ENCODE data around the gene PIMREG. TPM values are rescaled to one million over a fixed set of nuclear protein-coding genes. Genes with fewer than 3 reads are reported as not detected.

The PIMREG gene
- total RNA-seq, 5 donors from 2014 or later (not counting 1 experiment from before 2014, with no cell fraction given), result 0.23 to 0.79 (median 0.43) TPM; not detected in 2

DNA sequence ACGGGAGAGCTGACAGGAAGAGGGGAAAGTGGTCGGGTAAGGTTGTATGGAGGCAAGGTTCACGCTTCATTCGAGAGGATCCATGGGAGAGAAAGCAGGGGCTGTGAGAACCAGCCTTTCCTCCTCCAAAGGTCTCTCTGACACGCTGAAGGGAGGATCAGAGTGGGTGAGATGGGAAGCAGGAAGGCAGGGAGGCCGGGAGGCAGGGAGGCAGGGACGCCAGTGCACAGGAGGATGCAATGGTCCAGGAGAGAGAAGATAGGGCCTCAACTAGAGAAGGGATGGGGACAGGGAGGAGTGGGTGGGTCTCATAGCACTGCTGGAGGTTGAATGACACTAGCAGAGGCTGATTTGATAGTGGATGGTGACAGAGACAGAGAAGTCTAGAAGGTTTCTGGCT, 54.1 kb downstream of the PIMREG start:
- Mint-ChIP-seq H3K27ac (peak overlapping the region in 1 of 2 donors; percentile 37), H3K4me3 (no peak overlapping the region), H3K27me3 (peaks cover 0 to 3% of the 10 kb centered on the region in 2 donors), H3K9me3 (no peaks in the 10 kb centered on the region), H3K4me1 (peaks cover 18 to 22% (median 20%) of the 10 kb centered on the region in 3 donors), H3K36me3 (no peaks in the 10 kb centered on the region)
- POLR2A ChIA-PET, result no interaction called here
- no peak for ATAC-seq (replicated peaks in 1 of 4)
- peak in 1 of 35 experiments; percentile 21 for DNase-seq
- CTCF ChIA-PET, result no interaction called here
- no peaks in the 10 kb centered on the region for H3K27me3 ChIP-seq (replicated peaks in 1 of 2; ENCODE audit: control insufficient read depth in 2 of 2, extremely low read depth in 1 of 2, insufficient read depth in 2 of 2, low read length in 1 of 2)
- H3K4me3 ChIP-seq (ENCODE audit: control insufficient read depth in 1 of 2, extremely low read depth in 1 of 2, low read length in 1 of 2), result no peak overlapping the region
- H3K27ac ChIP-seq (ENCODE audit: low read length), result no peak overlapping the region
- H3K36me3 ChIP-seq (ENCODE audit: control insufficient read depth in 2 of 2, extremely low read depth in 1 of 2, insufficient read depth in 1 of 2, low read length in 1 of 2), result no peaks in the 10 kb centered on the region
- H3K4me1 ChIP-seq (ENCODE audit: control insufficient read depth in 1 of 2, extremely low read depth in 1 of 2, insufficient read depth in 2 of 2, low read length in 2 of 2), result peaks cover 2 to 15% of the 10 kb centered on the region in 2 experiments
- 68% methylated on average over 4 of the region's 7 CpGs for WGBS (ENCODE audit: insufficient coverage)
- no peaks in the 10 kb centered on the region for H3K9me3 ChIP-seq

DNA sequence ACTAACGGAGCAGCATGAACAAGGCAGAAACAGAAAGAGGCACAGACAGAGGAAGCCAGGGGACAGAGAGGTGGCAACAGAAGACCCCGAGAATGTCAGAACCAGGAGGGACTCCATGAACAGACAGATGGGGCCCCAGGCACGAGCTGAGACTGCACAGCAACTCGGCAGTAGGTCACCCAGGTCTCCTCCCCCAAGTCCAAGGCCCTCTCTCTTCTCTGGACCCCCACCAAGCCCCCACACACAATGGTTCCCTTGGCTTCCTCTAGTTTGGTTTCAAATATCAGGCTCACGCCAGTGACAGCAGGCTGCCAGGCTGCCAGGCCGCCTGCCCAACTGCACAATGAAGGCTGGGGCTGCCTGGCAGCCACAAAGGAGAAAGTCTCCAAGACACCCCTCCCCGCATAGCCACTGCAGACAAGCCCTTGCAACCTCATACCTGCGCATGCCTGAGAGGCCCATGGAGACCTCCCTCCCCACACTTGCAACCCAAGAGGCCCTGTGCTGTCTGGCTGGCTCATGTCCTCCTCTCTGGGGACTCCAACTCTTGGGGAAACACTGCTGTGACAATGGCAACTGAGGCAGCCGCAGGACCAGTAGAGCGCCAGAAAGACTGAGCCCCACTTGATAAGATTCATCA, 54.8 kb downstream of the PIMREG start:
- H3K4me3 Mint-ChIP-seq, result no peak overlapping the region
- peaks cover 2 to 15% of the 10 kb centered on the region in 2 experiments for H3K4me1 ChIP-seq (ENCODE audit: control insufficient read depth in 1 of 2, extremely low read depth in 1 of 2, insufficient read depth in 2 of 2, low read length in 2 of 2)
- H3K36me3 ChIP-seq (ENCODE audit: control insufficient read depth in 2 of 2, extremely low read depth in 1 of 2, insufficient read depth in 1 of 2, low read length in 1 of 2), result no peaks in the 10 kb centered on the region
- H3K4me1 Mint-ChIP-seq, result peaks cover 18 to 22% (median 20%) of the 10 kb centered on the region in 3 donors
- H3K27me3 ChIP-seq (replicated peaks in 1 of 2; ENCODE audit: control insufficient read depth in 2 of 2, extremely low read depth in 1 of 2, insufficient read depth in 2 of 2, low read length in 1 of 2), result no peaks in the 10 kb centered on the region
- ATAC-seq (replicated peaks in 1 of 4), result no peak
- H3K27ac Mint-ChIP-seq, result no peak overlapping the region
- no peak overlapping the region for H3K27ac ChIP-seq (ENCODE audit: low read length)
- 87% methylated on average over 10 of the region's 10 CpGs for WGBS (ENCODE audit: insufficient coverage)
- peaks cover 0 to 3% of the 10 kb centered on the region in 2 donors for H3K27me3 Mint-ChIP-seq
- POLR2A ChIA-PET, result no interaction called here
- H3K4me3 ChIP-seq (ENCODE audit: control insufficient read depth in 1 of 2, extremely low read depth in 1 of 2, low read length in 1 of 2), result no peak overlapping the region
- CTCF ChIA-PET, result no interaction called here
- H3K36me3 Mint-ChIP-seq, result no peaks in the 10 kb centered on the region
- H3K9me3 ChIP-seq, result no peaks in the 10 kb centered on the region
- no peaks in the 10 kb centered on the region for H3K9me3 Mint-ChIP-seq
- peak in 1 of 35 experiments; percentile 13 for DNase-seq

Other genes starting within 250 kb of the PIMREG start
- not detected for gene AIPL1, start 9.3 kb upstream of the PIMREG start, total RNA-seq
- gene PITPNM3, start 112.1 kb downstream of the PIMREG start, total RNA-seq, result under 1 TPM; 0.20 to 0.98 (median 0.61) TPM
- 10 to 100 TPM; 12.4 to 16.9 (median 15.9) TPM for gene KIAA0753, start 196.3 kb downstream of the PIMREG start, total RNA-seq
- 10 to 100 TPM; 14.6 to 21.3 (median 17.9) TPM for gene TXNDC17, start 196.6 kb downstream of the PIMREG start, total RNA-seq
- 10 to 100 TPM; 18.9 to 26.3 (median 22.1) TPM for gene MED31, start 207.2 kb downstream of the PIMREG start, total RNA-seq
- 1 to 10 TPM; 1.1 to 3.5 (median 2.8) TPM for gene C17orf100, start 207.3 kb downstream of the PIMREG start, total RNA-seq

Measured in T-cell (primary cell).